HG03442 (cell line): ENCODE data around the gene SUCLG1.
"Not testable (repeated sequence)": the region's sequence is repeated elsewhere in the genome, so short reads cannot be mapped to it uniquely, and the experiment has no call there.

Experiments
- ATAC-seq: cut with Tn5 transposase; IDR thresholded peaks from one replicate; pipeline ENCODE4 v1.9.1; 2021; ENCODE audit warnings: mild to moderate bottlenecking, moderate library complexity; ENCODE audit not compliant: unreplicated experiment

Gene SUCLG1

DNA sequence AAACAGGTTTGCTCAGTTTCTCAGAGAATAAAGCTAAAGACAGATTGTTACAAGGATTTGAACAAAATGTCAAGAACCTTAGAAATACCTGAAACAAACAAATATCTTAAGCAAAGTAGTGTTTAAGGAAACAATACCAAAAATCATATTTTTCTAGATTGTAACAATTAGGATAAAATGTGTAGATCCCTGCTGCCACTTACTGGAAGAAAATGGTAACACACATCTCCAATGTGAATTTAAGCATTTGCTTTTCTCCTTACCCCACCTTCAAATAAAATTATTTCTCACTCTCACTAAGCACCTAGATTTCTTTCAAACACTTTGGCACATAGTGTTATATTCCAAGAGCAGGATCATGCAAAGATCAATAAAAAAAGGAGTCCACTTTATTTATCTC, 34.9 kb downstream of the SUCLG1 start:
- ATAC-seq, result no peak

DNA sequence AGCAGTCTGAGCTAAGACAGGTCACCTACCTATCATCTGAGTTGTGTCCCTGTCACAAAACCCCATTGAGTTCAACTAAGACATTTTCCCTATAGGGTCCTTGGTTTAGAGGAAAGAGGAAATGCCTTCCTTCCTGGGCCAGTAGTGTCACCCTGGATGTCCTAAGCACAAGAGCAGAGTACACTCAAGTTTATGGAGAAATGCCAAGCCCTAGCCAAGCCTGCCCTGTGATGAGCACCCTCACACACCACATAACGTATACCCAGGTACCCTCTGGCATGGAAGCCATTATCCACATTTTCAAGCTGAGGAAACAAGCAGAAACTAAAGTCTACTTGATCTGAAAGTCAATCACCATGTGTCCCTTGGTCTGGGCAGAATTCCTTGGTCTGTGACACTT, 37.3 kb downstream of the SUCLG1 start:
- no peak for ATAC-seq

DNA sequence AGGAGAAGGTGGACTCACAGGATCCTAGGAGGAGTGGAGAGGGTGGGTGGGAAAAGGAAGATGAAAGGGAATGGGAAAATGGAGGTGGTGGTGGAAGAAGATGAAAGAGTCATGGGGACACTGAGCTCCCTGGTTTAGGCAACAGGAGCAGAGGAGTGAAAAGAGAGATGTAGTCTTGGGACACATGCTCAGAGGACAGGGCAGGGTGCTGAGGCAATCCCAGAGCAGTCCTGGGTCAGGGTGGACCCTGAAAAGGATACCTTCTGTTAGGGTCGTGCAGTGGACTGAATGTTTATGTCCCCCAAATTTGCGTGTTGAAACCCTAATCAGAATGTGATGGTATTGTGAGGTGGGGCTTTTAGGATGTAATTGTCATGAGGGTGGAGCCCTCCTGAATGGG, 37.9 kb downstream of the SUCLG1 start:
- no peak for ATAC-seq

DNA sequence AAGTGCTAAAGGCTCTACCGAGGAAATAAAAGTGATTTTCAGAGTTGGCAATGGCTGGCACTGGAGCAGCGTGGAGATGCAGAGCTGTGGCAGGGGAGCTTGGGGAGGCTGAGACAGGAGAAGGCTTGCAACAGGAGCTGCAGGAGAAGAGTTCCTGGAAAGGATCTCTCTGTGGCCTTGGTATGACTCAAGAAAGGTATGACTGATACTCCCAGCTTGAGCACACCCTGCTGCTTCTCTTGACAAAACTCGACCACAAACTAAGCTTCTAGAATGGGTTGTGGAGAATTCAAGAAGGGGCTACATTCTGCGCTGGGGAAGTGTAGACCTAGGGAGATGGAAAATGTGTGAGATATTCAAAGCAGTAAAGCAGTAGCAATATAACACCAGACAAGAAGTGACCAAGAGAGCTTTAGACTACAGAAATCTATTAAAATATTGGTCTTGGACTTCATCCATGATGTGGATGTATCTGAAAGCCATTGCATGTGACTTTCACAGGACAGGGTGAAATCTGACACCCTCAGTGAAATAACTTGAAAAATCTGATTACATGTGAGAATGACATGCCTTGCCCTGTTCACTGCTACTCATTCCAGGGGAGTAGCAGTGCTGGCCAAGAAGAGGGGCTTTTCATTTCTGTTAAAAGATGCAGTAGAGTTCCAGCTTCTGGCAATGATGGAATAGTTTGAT, 41.5 kb downstream of the SUCLG1 start:
- no peak for ATAC-seq

DNA sequence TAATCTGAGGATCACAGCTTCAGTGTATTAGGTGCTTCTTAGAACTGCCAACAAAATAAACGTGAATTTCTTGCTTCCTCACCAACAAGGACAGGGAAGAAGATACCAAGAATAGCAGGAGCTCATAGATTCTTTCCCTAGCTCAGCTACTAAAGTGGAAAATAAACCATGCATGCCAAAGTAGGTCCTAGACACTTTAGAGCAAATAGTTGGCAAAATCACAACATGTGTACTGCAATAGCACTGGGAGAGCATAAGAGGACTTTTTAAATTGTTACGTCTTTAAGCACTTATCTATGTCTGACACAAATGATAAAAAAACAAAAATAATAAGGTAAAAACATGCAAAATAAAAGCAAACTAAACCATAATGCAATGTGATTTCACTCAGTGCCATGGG, 49.5 kb downstream of the SUCLG1 start:
- ATAC-seq, result no peak

DNA sequence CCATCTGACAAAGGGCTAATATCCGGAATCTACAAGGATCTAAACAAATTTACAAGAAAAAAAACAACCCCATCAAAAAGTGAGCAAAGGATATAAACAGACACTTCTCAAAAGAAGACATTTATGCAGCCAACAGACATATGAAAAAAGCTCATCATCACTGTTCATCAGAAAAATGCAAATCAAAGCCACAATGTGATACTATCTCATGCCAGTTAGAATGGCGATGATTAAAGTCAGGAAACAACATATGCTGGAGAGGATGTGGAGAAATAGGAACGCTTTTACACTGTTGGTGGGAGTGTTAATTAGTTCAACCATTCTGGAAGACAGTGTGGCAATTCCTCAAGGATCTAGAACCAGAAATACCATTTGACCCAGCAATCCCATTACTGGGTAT, 57.0 kb downstream of the SUCLG1 start:
- not testable (repeated sequence) for ATAC-seq

DNA sequence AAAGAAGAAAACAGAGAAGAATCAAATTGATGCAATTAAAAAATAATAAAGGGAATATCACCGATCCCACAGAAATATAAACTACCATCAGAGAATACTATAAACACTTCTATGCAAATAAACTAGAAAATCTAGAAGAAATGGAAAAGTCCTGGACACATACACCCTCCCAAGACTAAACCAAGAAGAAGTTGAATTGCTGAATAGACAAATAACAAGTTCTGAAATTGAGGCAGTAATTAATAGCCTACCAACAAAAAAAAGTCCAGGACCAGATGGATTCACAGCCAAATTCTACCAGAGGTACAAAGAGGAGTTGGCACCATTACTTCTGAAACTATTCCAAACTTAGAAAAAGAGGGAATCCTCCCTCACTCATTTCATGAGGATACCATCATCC, 59.2 kb downstream of the SUCLG1 start:
- not testable (repeated sequence) for ATAC-seq

DNA sequence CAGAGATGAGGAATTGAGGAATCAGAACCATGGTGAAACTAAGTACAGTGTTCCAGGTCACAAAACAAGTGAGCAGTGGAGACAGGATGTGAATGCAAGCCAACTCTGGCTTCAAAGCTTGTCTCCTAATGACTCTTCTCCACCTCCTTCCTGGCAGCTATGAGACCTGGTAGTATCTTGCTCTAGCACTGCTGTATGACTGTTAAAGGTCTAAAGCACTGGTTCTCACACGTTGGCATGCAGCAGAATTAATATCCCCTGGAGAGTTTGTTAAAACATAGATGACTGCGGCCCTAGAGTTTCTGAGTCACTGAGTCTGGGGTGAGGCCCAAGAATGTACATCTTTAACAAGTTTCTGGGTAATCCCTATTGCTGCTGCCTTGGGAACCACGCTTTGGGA, 63.3 kb downstream of the SUCLG1 start:
- no peak for ATAC-seq

DNA sequence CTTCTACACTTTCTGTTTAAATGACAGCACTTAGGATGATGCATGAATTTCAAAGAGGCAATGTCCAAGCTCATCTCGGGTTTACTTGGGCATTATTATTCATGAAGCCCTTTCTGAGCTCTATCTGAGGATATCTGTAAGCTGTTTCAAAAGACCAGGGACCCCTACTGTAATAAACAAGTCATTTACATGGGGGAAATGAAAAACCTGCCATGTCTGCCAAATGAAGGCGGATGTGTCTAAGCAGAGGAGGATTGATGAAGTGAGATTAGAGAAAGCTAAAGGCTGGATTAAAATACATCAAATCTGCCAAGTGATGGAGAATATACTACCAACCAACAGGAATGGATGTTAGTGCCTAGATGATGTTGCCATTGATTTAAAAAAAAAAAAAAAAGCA, 64.5 kb downstream of the SUCLG1 start:
- ATAC-seq, result no peak

DNA sequence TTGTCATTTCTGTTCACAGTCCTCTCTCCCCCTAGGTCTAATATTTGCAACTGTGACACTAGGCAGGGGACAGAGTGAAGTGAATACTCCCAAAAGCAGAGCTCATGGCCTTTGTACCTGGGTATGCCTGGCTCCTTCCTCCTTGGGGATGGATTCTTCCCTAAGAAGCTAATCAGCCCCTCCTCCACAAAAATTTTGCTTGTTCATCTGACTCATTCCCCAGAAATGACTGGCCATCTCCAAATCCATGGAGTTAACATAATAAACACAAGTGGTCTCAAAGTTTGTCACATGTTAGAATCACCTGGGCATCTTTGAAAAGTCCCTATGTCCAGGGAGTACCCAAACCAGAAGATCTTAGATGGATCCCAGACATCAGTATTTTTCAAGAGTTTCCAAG, 65.3 kb downstream of the SUCLG1 start:
- no peak for ATAC-seq

DNA sequence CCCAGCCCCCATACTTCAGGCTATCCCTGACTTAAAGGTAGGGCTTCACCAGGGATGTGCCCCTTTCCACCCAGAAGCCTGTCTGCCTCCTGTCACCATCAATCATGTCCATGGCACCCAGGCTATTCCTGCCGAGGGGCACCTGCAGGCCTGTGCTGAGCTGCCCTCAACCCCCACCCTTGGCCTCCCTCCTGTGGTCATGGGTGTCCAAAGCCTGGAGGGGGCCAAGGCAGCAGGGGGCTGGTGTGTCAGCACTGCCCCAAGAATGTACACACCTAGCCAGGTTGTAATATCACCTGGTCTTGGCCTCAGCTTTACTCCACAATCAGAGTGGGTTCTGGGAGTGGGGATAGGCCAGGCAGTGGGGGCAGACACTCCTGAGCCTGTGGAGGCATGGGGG, 69.3 kb downstream of the SUCLG1 start:
- no peak for ATAC-seq

DNA sequence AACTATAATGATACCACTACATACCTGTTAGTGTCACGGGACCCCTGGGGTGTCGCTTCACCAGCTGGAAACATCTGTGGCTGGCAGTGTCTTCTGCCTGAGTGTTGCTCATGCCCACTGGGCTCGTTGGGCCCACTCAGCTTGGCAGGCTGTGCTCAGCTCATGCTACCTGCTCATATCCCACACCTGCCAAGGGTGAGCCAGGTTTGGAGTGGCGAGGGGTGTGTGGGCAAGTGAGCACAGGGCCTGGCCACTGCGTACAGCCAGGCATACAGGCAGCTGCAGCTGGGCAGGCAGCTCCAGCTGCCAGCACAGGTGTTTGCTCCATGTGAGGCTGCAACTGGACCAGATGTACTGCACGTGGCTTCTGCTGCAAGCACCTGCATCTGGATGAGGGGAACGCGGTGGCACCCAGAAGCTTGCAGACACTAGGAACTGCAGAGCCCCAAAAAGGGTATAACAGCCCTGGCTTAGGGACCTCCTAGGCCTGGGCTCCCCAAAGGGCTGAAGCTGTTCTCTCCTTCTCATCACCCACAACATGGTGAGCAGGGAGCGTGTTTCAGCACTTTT, 70.1 kb downstream of the SUCLG1 start:
- ATAC-seq, result no peak

DNA sequence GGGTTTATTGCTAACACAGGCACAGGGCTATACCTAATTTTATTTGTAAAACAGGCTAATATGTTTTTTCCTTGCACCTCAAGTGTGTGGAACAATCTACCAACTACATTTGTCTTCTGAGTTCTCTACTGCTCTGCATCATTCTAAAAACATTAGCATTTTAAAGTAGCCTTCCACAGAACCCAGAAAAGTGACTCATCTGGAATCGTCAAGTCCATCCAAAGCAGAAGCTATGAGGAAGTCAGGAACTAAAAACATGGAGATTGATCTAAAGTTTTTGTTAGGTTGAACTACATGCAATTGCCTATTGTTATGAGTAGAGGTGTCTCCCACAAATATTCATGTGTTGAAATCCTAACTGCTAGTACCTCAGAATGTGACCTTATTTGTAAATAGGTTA, 70.9 kb downstream of the SUCLG1 start:
- no peak for ATAC-seq

DNA sequence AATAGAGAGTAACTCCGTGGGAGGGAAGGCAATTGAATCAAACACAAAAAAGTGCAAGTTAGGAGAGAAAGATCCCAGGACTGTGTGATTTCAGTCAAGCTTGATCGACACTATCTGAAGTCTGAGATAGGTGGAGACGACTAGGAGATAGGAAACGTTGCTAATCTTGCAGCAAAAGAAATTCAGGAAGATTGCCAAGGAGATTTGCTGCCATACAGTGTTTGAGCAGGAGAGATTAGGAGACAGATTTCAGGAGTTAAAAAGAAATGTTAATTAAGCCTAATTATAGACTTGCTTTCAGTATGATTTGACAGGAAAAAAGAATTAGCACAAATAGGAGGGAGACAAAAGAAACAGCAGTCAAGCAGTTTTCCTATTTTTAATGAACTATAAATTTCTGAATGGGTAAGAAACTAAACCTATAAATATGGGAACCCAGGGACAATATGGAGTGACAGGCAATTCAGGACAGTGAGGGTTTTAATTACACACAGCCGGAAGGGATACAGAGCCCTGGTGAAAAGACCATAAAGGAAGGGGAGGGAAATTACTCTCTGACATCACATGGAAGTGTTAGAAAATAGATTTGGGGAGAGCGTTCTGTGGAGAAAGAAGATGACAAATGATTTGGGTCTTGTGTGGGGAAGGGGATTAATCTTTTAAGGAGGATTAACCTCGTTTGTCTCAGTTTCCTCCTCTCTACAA, 72.6 kb downstream of the SUCLG1 start:
- no peak for ATAC-seq

DNA sequence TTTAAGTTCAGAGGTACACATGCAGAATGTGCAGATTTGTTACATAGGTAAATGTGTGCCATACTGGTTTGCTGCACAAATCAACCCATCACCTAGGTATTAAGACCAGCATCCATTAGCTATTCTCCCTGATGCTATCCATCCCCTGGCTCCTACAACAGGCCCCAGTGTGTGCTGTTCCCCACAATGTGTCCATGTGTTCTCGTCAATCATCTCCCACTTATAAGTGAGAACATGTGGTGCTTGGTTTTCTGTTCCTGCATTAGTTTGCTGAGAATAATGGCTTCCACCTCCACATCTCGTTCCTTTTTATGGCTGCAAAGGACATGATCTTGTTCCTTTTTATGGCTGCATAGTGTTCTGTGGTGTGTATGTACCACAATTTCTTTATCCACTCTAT, 75.8 kb downstream of the SUCLG1 start:
- no peak for ATAC-seq

DNA sequence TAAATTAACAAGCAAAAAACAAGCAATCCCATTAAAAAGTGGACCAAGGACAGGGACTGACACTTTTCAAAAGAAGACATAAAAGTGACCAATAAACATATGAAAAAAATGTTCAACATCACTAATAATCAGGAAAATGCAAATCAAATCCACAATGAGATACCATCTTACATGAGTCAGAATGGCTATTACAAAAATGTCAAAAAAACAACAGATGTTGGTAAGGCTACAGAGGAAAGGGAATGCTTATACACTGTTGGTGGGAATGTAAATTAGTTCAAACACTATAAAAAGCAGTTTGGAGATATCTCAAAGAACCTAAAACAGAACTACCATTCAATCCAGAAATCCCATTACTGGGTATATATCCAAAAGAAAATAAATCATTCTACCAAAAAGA, 78.2 kb downstream of the SUCLG1 start:
- no peak for ATAC-seq

DNA sequence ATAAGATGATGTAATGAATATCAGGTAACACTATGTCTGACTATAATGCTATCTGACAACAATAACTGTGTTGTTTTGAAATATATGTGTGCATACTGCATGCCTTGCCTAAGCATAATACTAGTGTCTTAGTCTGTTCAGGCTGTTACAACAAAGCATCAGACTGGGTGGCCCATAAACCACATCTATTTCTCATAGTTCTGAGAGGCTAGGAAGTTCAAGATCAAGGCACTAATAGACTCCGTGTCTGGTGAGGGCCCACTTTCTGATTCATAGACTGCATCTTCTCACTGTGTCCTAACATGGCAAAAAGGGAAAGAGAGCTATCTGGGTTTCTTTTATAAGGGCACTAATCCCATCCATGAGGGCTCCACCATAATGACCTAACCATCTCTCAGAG, 80.1 kb downstream of the SUCLG1 start:
- no peak for ATAC-seq

DNA sequence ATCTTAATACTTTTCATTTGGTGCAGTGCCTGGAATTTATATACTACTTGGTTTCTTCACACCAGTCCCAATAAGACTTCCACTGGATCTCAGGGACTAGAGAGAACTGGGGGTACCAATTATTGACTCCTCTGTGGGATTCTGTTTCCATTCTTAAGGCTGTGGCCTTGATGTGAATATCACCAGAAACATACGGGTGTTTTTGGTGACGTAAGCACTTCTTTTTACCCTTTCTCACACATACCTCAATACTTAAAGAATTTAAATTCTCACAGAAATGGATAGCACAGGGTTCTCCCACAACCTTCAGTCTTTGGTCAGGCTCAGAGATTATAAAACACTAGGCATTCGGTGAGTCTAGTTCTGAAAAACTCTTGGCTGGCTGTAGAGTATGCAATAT, 84.1 kb downstream of the SUCLG1 start:
- ATAC-seq, result no peak

DNA sequence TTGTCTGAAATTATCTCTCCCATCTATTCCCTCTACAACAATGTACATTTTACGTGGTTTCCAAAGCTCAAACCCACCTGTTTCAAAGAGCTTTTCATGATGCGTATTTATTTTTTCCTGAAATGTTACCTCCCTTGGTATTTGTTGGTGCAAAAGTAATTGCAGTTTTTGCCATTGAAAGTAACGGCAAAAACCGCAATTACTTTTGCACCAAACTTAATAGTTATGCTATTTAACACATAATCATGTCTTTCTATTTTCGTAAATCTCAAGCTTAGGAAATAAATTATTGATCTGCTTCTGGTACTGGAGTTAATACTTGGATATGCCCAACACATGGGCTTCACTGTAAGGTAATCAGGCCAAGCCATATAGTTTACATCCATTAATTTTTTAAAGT, 85.2 kb downstream of the SUCLG1 start:
- no peak for ATAC-seq
